HepG2 (cell line): ENCODE measurements around the gene SS18L1. TPM values are rescaled to one million over a fixed set of nuclear protein-coding genes. Genes with fewer than 3 reads are reported as not detected.

ENCODE experiments used
- ATF2 ChIP-seq: sonication (generic); formaldehyde crosslinking; IDR thresholded peaks from 2 replicates; pipeline ENCODE4 v1.4.0; 2020; ENCODE audit warnings: missing genetic modification reagents
- EEA1 ChIP-seq: sonication (generic); formaldehyde crosslinking; IDR thresholded peaks from 2 replicates; pipeline ENCODE4 v1.5.1; 2020; ENCODE audit warnings: mild to moderate bottlenecking, missing genetic modification reagents, borderline replicate concordance
- FOXO4 ChIP-seq: sonication (generic); formaldehyde crosslinking; conservative IDR thresholded peaks from 2 replicates; pipeline ENCODE4 v1.8.1; 2023; ENCODE audit warnings: missing genetic modification reagents
- GPN1 ChIP-seq: sonication (generic); formaldehyde crosslinking; IDR thresholded peaks from 2 replicates; pipeline ENCODE4 v1.5.1; 2020; ENCODE audit warnings: missing genetic modification reagents, borderline replicate concordance
- HMG20B ChIP-seq: conservative IDR thresholded peaks from 2 replicates; pipeline ENCODE4 v1.6.1; 2016; ENCODE audit warnings: missing genetic modification reagents, missing compliant biosample characterization
- JUN ChIP-seq: sonication (generic); formaldehyde crosslinking; IDR thresholded peaks from 2 replicates; pipeline ENCODE4 v1.4.0; 2020; ENCODE audit warnings: mild to moderate bottlenecking, missing genetic modification reagents
- MIER3 ChIP-seq: IDR thresholded peaks from 2 replicates; pipeline ENCODE4 v1.6.1; 2016; ENCODE audit warnings: missing compliant biosample characterization, borderline replicate concordance
- NFE2L1 ChIP-seq: sonication (generic); formaldehyde crosslinking; IDR thresholded peaks from 2 replicates; pipeline ENCODE4 v1.4.0; 2020; ENCODE audit warnings: missing genetic modification reagents, mild to moderate bottlenecking, borderline replicate concordance
- PAF1 ChIP-seq: IDR thresholded peaks from 2 replicates; pipeline ENCODE4 v1.6.1; 2016; ENCODE audit warnings: missing genetic modification reagents, missing compliant biosample characterization
- PHF8 ChIP-seq: sonication (generic); formaldehyde crosslinking; IDR thresholded peaks from 2 replicates; pipeline ENCODE4 v1.5.0; 2020; ENCODE audit warnings: missing genetic modification reagents
- RFX3 ChIP-seq: IDR thresholded peaks from 2 replicates; pipeline ENCODE4 v1.6.1; 2016; ENCODE audit warnings: missing biosample characterization, missing genetic modification reagents
- RXRB ChIP-seq: IDR thresholded peaks from 2 replicates; pipeline ENCODE4 v1.6.1; 2016; ENCODE audit warnings: borderline replicate concordance, missing genetic modification reagents, missing compliant biosample characterization
- SOX5 ChIP-seq: IDR thresholded peaks from 2 replicates; pipeline ENCODE4 v1.6.1; 2016; ENCODE audit warnings: borderline replicate concordance
- ZBTB37 ChIP-seq: sonication (generic); formaldehyde crosslinking; IDR thresholded peaks from 2 replicates; pipeline ENCODE4 v1.4.0; 2020; ENCODE audit warnings: mild to moderate bottlenecking, missing genetic modification reagents
- ZC3H13 ChIP-seq: sonication (generic); formaldehyde crosslinking; IDR thresholded peaks from 2 replicates; pipeline ENCODE4 v1.8.1; 2023; ENCODE audit warnings: mild to moderate bottlenecking, missing genetic modification reagents, moderate library complexity
- ZKSCAN1 ChIP-seq: fragments of 150-350 bp; IDR thresholded peaks from 2 replicates; pipeline ENCODE4 v1.6.1; 2014; ENCODE audit warnings: low read length
- ZNF24 ChIP-seq: fragments of 450-650 bp; IDR thresholded peaks from 2 replicates; pipeline ENCODE4 v1.6.1; 2017; ENCODE audit warnings: antibody characterized with exemption, mild to moderate bottlenecking
- ZNF747 ChIP-seq: sonication (generic); formaldehyde crosslinking; IDR thresholded peaks from 2 replicates; pipeline ENCODE4 v1.8.1; 2023; ENCODE audit warnings: missing genetic modification reagents, mild to moderate bottlenecking, borderline replicate concordance
- polyA plus RNA-seq, 8 experiments: library from polyadenylated mRNA; depleted of rRNA in 3 of 8; stranded (reverse) in 7 of 8; unstranded in 1 of 8; fragments of >200 nt; fragmentation: Illumina TruSeq in 4 of 8; extraction: Trizol in 4 of 8; gene quantifications; 2 replicates each; pipeline versions ENCODE4 v1.2.1 to v1.2.3, GENCODE V29; 2011 to 2016; ENCODE audit warnings: low read depth in 4 of 8, missing spikeins in 1 of 8, mixed read lengths in 1 of 8; ENCODE audit not compliant: insufficient read depth in 1 of 8
- total RNA-seq, 5 experiments: library from RNA; depleted of rRNA; stranded (reverse); fragments of >200 nt; fragmentation: Illumina TruSeq; extraction: Trizol; gene quantifications; 2 replicates each; pipeline ENCODE4 v1.2.3, GENCODE V29; 2016; ENCODE audit warnings: low read depth in 1 of 5
- TF ChIP-seq, protein P1 (sequence below): sonication (generic); formaldehyde crosslinking; IDR thresholded peaks from 2 replicates; pipeline ENCODE4 v1.5.0; 2020; ENCODE audit warnings: mild to moderate bottlenecking, missing genetic modification reagents
- TF ChIP-seq, protein P2 (sequence below): sonication (generic); formaldehyde crosslinking; IDR thresholded peaks from 2 replicates; pipeline ENCODE4 v1.4.0; 2020; ENCODE audit warnings: missing genetic modification reagents

Gene SS18L1
- total and polyA plus RNA-seq, 2 of the 13 experiments (the other 11 are each of a cell fraction or from before 2014, with no cell fraction given): 17.8 to 27.6 TPM

DNA sequence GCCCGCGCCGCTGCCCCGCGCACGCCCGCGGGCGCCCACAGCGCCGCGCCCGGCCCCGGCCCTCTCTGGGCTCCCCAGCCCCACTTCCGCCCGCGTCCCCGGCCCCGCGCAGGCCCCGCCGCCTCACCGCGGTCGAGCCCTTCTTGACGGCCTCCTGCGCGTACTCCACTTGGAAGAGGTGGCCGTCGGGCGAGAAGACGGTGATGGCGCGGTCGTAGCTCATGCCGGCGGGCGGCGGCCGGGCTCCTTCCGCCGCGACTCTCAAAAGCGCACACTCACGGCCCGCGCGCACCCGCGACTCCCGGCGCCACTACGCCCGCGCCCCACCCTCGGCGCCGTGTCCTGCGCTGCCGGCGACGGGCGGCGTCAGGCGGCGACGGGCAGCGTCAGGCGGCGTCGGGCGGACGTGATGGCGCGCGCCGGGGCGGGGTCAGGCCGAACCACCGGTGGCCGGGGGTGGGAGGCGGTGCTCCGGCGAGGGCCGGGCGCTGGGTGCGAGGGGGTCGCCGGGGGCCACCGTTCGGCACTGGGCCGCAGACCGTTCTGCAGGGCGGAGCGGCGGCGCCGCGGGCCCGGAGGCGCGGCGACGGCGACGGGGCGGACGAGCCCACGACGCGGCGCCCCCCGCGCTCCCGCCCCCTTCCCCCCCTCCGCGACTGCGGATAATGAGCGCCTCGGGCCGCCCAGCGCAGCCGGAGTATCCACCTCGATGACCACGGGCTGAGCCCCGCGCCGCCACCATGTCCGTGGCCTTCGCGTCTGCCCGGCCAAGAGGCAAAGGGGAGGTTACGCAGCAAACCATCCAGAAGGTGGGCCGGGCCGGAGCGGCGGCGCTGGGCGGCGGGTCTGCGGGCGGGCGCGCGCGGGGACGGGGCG is at the start of gene SS18L1, which contains the start of gene PSMA7 (continued):
- peak; percentile 94; the same call in 1 of the 2 replicates for TF ChIP-seq NFE2L1
- TF ChIP-seq ZBTB37: no peak
- TF ChIP-seq SOX5 (CRISPR knock-in tag): peak; percentile 40; the same call in 1 of the 2 replicates
- no peak for TF ChIP-seq PAF1 (CRISPR knock-in tag)
- TF ChIP-seq ATF2 (CRISPR knock-in tag): no peak
- TF ChIP-seq, protein P1, sequence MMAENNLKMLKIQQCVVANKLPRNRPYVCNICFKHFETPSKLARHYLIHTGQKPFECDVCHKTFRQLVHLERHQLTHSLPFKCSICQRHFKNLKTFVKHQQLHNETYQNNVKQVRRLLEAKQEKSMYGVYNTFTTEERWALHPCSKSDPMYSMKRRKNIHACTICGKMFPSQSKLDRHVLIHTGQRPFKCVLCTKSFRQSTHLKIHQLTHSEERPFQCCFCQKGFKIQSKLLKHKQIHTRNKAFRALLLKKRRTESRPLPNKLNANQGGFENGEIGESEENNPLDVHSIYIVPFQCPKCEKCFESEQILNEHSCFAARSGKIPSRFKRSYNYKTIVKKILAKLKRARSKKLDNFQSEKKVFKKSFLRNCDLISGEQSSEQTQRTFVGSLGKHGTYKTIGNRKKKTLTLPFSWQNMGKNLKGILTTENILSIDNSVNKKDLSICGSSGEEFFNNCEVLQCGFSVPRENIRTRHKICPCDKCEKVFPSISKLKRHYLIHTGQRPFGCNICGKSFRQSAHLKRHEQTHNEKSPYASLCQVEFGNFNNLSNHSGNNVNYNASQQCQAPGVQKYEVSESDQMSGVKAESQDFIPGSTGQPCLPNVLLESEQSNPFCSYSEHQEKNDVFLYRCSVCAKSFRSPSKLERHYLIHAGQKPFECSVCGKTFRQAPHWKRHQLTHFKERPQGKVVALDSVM (CRISPR knock-in tag): peak; percentile 43
- TF ChIP-seq HMG20B (CRISPR knock-in tag): no peak
- peak; percentile 47; the same call in 1 of the 2 replicates for TF ChIP-seq RXRB (CRISPR knock-in tag)
- TF ChIP-seq GPN1 (CRISPR knock-in tag): 0 out of 2 replicates have a peak, but pooled peaks have one; percentile 62
- TF ChIP-seq MIER3: 0 out of 2 replicates have a peak, but pooled peaks have one; percentile 22
- peak; percentile 98 for TF ChIP-seq PHF8 (CRISPR knock-in tag)
- TF ChIP-seq ZC3H13 (CRISPR knock-in tag): peak; percentile 19
- no peak for TF ChIP-seq ZKSCAN1
- TF ChIP-seq ZNF747 (CRISPR knock-in tag): 0 out of 2 replicates have a peak, but pooled peaks have one; percentile 54
- peak; percentile 72; the same call in 1 of the 2 replicates for TF ChIP-seq EEA1 (CRISPR knock-in tag)
- no peak for TF ChIP-seq FOXO4 (CRISPR knock-in tag)
- no peak for TF ChIP-seq ZNF24
- no peak for TF ChIP-seq RFX3 (CRISPR knock-in tag)
- TF ChIP-seq, protein P2, sequence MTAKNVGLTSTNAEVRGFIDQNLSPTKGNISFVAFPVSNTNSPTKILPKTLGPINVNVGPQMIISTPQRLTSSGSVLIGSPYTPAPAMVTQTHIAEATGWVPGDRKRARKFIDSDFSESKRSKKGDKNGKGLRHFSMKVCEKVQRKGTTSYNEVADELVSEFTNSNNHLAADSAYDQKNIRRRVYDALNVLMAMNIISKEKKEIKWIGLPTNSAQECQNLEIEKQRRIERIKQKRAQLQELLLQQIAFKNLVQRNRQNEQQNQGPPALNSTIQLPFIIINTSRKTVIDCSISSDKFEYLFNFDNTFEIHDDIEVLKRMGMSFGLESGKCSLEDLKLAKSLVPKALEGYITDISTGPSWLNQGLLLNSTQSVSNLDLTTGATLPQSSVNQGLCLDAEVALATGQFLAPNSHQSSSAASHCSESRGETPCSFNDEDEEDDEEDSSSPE (CRISPR knock-in tag): peak; percentile 82
- TF ChIP-seq JUN (CRISPR knock-in tag): 0 out of 2 replicates have a peak, but pooled peaks have one; percentile 21
